Measurements from ENCODE around the gene IL10RB. TPM values are rescaled to one million over a fixed set of nuclear protein-coding genes. Genes with fewer than 3 reads are reported as not detected.

The IL10RB gene
- total RNA-seq, 4 donors from 2014 or later: 17.9 to 45.5 (median 27.7) TPM

- Histone ChIP-seq H3K4me3 (no peak overlapping the region), H3K27me3 (no peaks in the 10 kb centered on the region), H3K9me3 (no peaks in the 10 kb centered on the region), H3K27ac (peak overlapping the region; percentile 7 to 83), H3K36me3 (no peaks in the 10 kb centered on the region), H3K4me1 (peaks cover 0 to 6% of the 10 kb centered on the region in 2 donors)
- DNase-seq: no peak
- no peak for TF ChIP-seq CTCF (IDR thresholded peaks at IDR 0.05)
- no peak for TF ChIP-seq POLR2A (IDR thresholded peaks at IDR 0.05)
- intact Hi-C loops (cut with DNase I; ENCODE audit: low total_unique reads): no loop called here
Observed at GRCh38 chr21:33289199-33289819, 23.1 kb downstream of the IL10RB start.

- intact Hi-C loops (cut with DNase I; ENCODE audit: low total_unique reads): no loop called here
- H3K9me3 ChIP-seq: no peaks in the 10 kb centered on the region
- TF ChIP-seq CTCF (IDR thresholded peaks at IDR 0.05) (no peak), POLR2A (IDR thresholded peaks at IDR 0.05) (no peak)
- H3K4me3 ChIP-seq: no peak overlapping the region
- H3K27ac ChIP-seq: no peak overlapping the region
- no peak for DNase-seq
- no peaks in the 10 kb centered on the region for H3K36me3 ChIP-seq
- H3K27me3 ChIP-seq: no peaks in the 10 kb centered on the region
- peaks cover 0 to 6% of the 10 kb centered on the region in 2 donors for H3K4me1 ChIP-seq
Observed at GRCh38 chr21:33290441-33290840, 24.3 kb downstream of the IL10RB start.

DNA sequence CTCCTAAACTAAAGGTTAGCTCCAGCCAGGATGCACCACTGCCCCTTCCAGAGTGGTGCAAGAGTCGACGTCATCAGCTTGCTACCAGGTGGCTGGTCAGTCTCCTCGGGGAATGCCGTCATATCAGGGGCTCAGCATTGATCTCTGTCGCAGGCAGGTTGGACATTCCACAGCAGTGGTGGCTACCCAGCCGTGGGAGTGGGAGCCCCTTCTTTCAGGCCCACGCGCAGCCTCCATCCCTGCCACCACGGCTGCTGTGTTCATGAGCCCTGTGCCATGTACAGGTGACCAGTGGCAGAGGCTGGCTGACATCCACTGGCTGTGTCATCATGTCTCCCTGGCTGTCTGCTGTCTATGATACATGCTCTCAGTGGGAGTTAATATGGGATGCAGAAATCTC, 25.5 kb downstream of the IL10RB start:
- H3K36me3 ChIP-seq: no peaks in the 10 kb centered on the region
- H3K4me3 ChIP-seq: no peak overlapping the region
- H3K9me3 ChIP-seq: no peaks in the 10 kb centered on the region
- H3K4me1 ChIP-seq: peaks cover 0 to 4% of the 10 kb centered on the region in 2 donors
- TF ChIP-seq CTCF (IDR thresholded peaks at IDR 0.05) (no peak), POLR2A (IDR thresholded peaks at IDR 0.05) (no peak)
- no peaks in the 10 kb centered on the region for H3K27me3 ChIP-seq
- H3K27ac ChIP-seq: no peak overlapping the region
- no peak for DNase-seq
- intact Hi-C loops (cut with DNase I; ENCODE audit: low total_unique reads): no loop called here

DNA sequence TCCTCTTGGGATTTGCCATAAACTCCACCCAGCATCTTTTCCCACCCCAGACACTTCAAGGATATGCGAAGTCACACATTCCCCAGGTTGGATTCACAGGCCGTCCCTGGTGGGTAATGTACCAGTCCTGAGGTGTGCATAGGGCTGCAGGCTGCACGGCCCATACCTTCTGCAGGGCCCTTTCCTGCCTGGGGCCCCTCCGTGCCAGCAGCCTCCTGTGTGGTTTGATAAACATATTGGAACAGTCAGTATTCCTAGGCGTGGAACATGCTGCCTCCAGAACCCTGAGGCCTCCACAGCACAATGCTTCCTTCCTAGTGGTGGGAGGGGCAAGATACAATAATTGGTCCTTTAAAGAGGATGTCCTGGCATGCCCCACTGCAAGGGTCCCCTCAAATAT, 26.6 kb downstream of the IL10RB start:
- Histone ChIP-seq H3K4me3 (no peak overlapping the region), H3K9me3 (no peaks in the 10 kb centered on the region), H3K36me3 (no peaks in the 10 kb centered on the region), H3K27me3 (no peaks in the 10 kb centered on the region), H3K27ac (no peak overlapping the region), H3K4me1 (no peaks in the 10 kb centered on the region)
- intact Hi-C loops (cut with DNase I; ENCODE audit: low total_unique reads): no loop called here
- no peak for TF ChIP-seq CTCF (IDR thresholded peaks at IDR 0.05)
- TF ChIP-seq POLR2A (IDR thresholded peaks at IDR 0.05): no peak
- DNase-seq: no peak

GRCh38 chr21:33293136-33293535, 27.0 kb downstream of the IL10RB start:
- no peak for DNase-seq
- intact Hi-C loops (cut with DNase I; ENCODE audit: low total_unique reads): no loop called here
- no peaks in the 10 kb centered on the region for H3K27me3 ChIP-seq
- no peaks in the 10 kb centered on the region for H3K36me3 ChIP-seq
- no peaks in the 10 kb centered on the region for H3K9me3 ChIP-seq
- H3K4me3 ChIP-seq: no peak overlapping the region
- H3K27ac ChIP-seq: no peak overlapping the region
- no peak for TF ChIP-seq POLR2A (IDR thresholded peaks at IDR 0.05)
- no peak for TF ChIP-seq CTCF (IDR thresholded peaks at IDR 0.05)
- H3K4me1 ChIP-seq: no peaks in the 10 kb centered on the region

Data from uterus (tissue), 4 donors.